ENCODE measurements around the gene ZNF296. TPM values are rescaled to one million over a fixed set of nuclear protein-coding genes. Genes with fewer than 3 reads are reported as not detected.

Gene ZNF296
- total RNA-seq, 1 donor from 2014 or later = 0.54 TPM

GRCh38 chr19:45097450-45097775, 21.1 kb upstream of the ZNF296 start:
- Mint-ChIP-seq H3K27ac (ENCODE audit: unreplicated experiment) (peak overlapping the region; percentile 18), H3K27me3 (ENCODE audit: unreplicated experiment) (peaks cover 19% of the 10 kb centered on the region), H3K4me3 (ENCODE audit: unreplicated experiment) (no peak overlapping the region), H3K9me3 (ENCODE audit: unreplicated experiment) (no peaks in the 10 kb centered on the region), H3K4me1 (ENCODE audit: unreplicated experiment) (peaks cover 37% of the 10 kb centered on the region), H3K36me3 (ENCODE audit: low read depth, unreplicated experiment) (peaks cover 24% of the 10 kb centered on the region)
- no peak for TF ChIP-seq CTCF (IDR thresholded peaks at IDR 0.05; ENCODE audit: unreplicated experiment)
- DNase-seq (ENCODE audit: low spot score) = no peak

GRCh38 chr19:45096700-45097099, 20.4 kb upstream of the ZNF296 start:
- Mint-ChIP-seq H3K27me3 (ENCODE audit: unreplicated experiment) (peaks cover 23% of the 10 kb centered on the region), H3K4me3 (ENCODE audit: unreplicated experiment) (peak overlapping the region; percentile 56), H3K4me1 (ENCODE audit: unreplicated experiment) (peaks cover 37% of the 10 kb centered on the region), H3K27ac (ENCODE audit: unreplicated experiment) (peak overlapping the region; percentile 70), H3K36me3 (ENCODE audit: low read depth, unreplicated experiment) (peaks cover 27% of the 10 kb centered on the region), H3K9me3 (ENCODE audit: unreplicated experiment) (no peaks in the 10 kb centered on the region)
- DNase-seq (ENCODE audit: low spot score) = no peak
- no peak for TF ChIP-seq CTCF (IDR thresholded peaks at IDR 0.05; ENCODE audit: unreplicated experiment)

- Mint-ChIP-seq H3K36me3 (ENCODE audit: low read depth, unreplicated experiment) (peaks cover 28% of the 10 kb centered on the region), H3K27ac (ENCODE audit: unreplicated experiment) (peak overlapping the region; percentile 70), H3K4me1 (ENCODE audit: unreplicated experiment) (peaks cover 40% of the 10 kb centered on the region), H3K9me3 (ENCODE audit: unreplicated experiment) (no peaks in the 10 kb centered on the region), H3K4me3 (ENCODE audit: unreplicated experiment) (peak overlapping the region; percentile 58), H3K27me3 (ENCODE audit: unreplicated experiment) (peaks cover 23% of the 10 kb centered on the region)
- no peak for DNase-seq (ENCODE audit: low spot score)
- no peak for TF ChIP-seq CTCF (IDR thresholded peaks at IDR 0.05; ENCODE audit: unreplicated experiment)
Measured at GRCh38 chr19:45095496-45096413, 19.5 kb upstream of the ZNF296 start.

- Mint-ChIP-seq H3K4me3 (ENCODE audit: unreplicated experiment) (peak overlapping the region; percentile 97), H3K4me1 (ENCODE audit: unreplicated experiment) (peaks cover 40% of the 10 kb centered on the region), H3K27me3 (ENCODE audit: unreplicated experiment) (peaks cover 22% of the 10 kb centered on the region), H3K9me3 (ENCODE audit: unreplicated experiment) (no peaks in the 10 kb centered on the region), H3K27ac (ENCODE audit: unreplicated experiment) (peak overlapping the region; percentile 90), H3K36me3 (ENCODE audit: low read depth, unreplicated experiment) (peaks cover 30% of the 10 kb centered on the region)
- TF ChIP-seq CTCF (IDR thresholded peaks at IDR 0.05; ENCODE audit: unreplicated experiment) = no peak
- no peak for DNase-seq (ENCODE audit: low spot score)
Measured at GRCh38 chr19:45094707-45095106, 18.4 kb upstream of the ZNF296 start.

GRCh38 chr19:45094137-45094536, 17.9 kb upstream of the ZNF296 start:
- no peak for TF ChIP-seq CTCF (IDR thresholded peaks at IDR 0.05; ENCODE audit: unreplicated experiment)
- peaks cover 39% of the 10 kb centered on the region for H3K4me1 Mint-ChIP-seq (ENCODE audit: unreplicated experiment)
- H3K27me3 Mint-ChIP-seq (ENCODE audit: unreplicated experiment) = peaks cover 21% of the 10 kb centered on the region
- H3K9me3 Mint-ChIP-seq (ENCODE audit: unreplicated experiment) = no peaks in the 10 kb centered on the region
- DNase-seq (ENCODE audit: low spot score) = no peak
- H3K4me3 Mint-ChIP-seq (ENCODE audit: unreplicated experiment) = peak overlapping the region; percentile 97
- H3K36me3 Mint-ChIP-seq (ENCODE audit: low read depth, unreplicated experiment) = peaks cover 30% of the 10 kb centered on the region
- H3K27ac Mint-ChIP-seq (ENCODE audit: unreplicated experiment) = peak overlapping the region; percentile 62
